Measurements from ENCODE around the gene SH2D2A. TPM values are rescaled to one million over a fixed set of nuclear protein-coding genes. Genes with fewer than 3 reads are reported as not detected.

The SH2D2A gene
- total and polyA plus RNA-seq, 9 of the 15 experiments (the other 6 are each of a cell fraction or from before 2014, with no cell fraction given): 0.89 to 33.6 (median 6.9) TPM

- TF ChIP-seq RERE (CRISPR knock-in tag; IDR thresholded peaks at IDR 0.05; ENCODE audit: borderline replicate concordance) (no peak), TCF3 (CRISPR knock-in tag; IDR thresholded peaks at IDR 0.05) (no peak), POLR2G (IDR thresholded peaks at IDR 0.05; ENCODE audit: low read depth, low read length) (no peak), TRIM28 (IDR thresholded peaks at IDR 0.05) (no peak), ZNF79 (CRISPR knock-in tag; IDR thresholded peaks at IDR 0.05; ENCODE audit: low read depth) (no peak), CBFA2T3 (IDR thresholded peaks at IDR 0.05) (no peak), ZNF589 (CRISPR knock-in tag; IDR thresholded peaks at IDR 0.05; ENCODE audit: low read depth) (no peak), SFPQ (IDR thresholded peaks at IDR 0.05; ENCODE audit: low read depth, low read length) (no peak), ZNF696 (CRISPR knock-in tag; conservative IDR thresholded peaks at IDR 0.05) (no peak), MECOM (CRISPR knock-in tag; IDR thresholded peaks at IDR 0.05) (no peak), NFIX (CRISPR knock-in tag; IDR thresholded peaks at IDR 0.05; ENCODE audit: low read depth) (no peak), PBX2 (CRISPR knock-in tag; IDR thresholded peaks at IDR 0.05; ENCODE audit: low read depth) (no peak), PBX2 (tag; conservative IDR thresholded peaks at IDR 0.05; ENCODE audit: low read depth) (no peak), E2F4 (CRISPR knock-in tag; IDR thresholded peaks at IDR 0.05; ENCODE audit: low read depth) (no peak), FOSL1 (tag; conservative IDR thresholded peaks at IDR 0.05) (peak; percentile 45; the same call in 1 of the 2 replicates), RNF2 (IDR thresholded peaks at IDR 0.05) (no peak), NR3C1 (CRISPR knock-in tag; IDR thresholded peaks at IDR 0.05) (no peak), MTA1 (IDR thresholded peaks at IDR 0.05; ENCODE audit: borderline replicate concordance) (no peak), EGR1 (conservative IDR thresholded peaks at IDR 0.05) (peak; percentile 48), NFATC3 (IDR thresholded peaks at IDR 0.05) (no peak)
These were observed 5.2 kb upstream of the SH2D2A start (continued) for GRCh38 chr1:156821801-156822200.

All from K562 (cell line).